ENCODE data around the gene FEN1. TPM values are rescaled to one million over a fixed set of nuclear protein-coding genes. Genes with fewer than 3 reads are reported as not detected.

FEN1 gene
- total and polyA plus RNA-seq, 2 of the 13 experiments (the other 11 are each of a cell fraction or from before 2014, with no cell fraction given) = 12.4 to 102 TPM

GRCh38 chr11:61792310-61793082 lies at the start of gene FEN1, which contains the start of gene TMEM258 (continued):
- TF ChIP-seq ZBTB49 (CRISPR knock-in tag; IDR thresholded peaks at IDR 0.05; ENCODE audit: borderline replicate concordance) (no peak), TGIF2 (CRISPR knock-in tag; IDR thresholded peaks at IDR 0.05) (peak; percentile 62), ZNF878 (CRISPR knock-in tag; IDR thresholded peaks at IDR 0.05) (0 out of 2 replicates have a peak, but pooled peaks have one; percentile 8), FOSL2 (CRISPR knock-in tag; IDR thresholded peaks at IDR 0.05) (0 out of 2 replicates have a peak, but pooled peaks have one; percentile 7), YEATS2 (CRISPR knock-in tag; IDR thresholded peaks at IDR 0.05; ENCODE audit: borderline replicate concordance) (peak; percentile 94), NFATC3 (CRISPR knock-in tag; IDR thresholded peaks at IDR 0.05) (peak; percentile 28; the same call in 1 of the 2 replicates), ISX (CRISPR knock-in tag; conservative IDR thresholded peaks at IDR 0.05) (peak; percentile 42; the same call in 1 of the 2 replicates), MXD1 (CRISPR knock-in tag; IDR thresholded peaks at IDR 0.05) (peak; percentile 91; the same call in 1 of the 2 replicates), ZNF609 (CRISPR knock-in tag; IDR thresholded peaks at IDR 0.05; ENCODE audit: borderline replicate concordance) (no peak), FOXA3 (CRISPR knock-in tag; IDR thresholded peaks at IDR 0.05) (0 out of 2 replicates have a peak, but pooled peaks have one; percentile 7), MXI1 (IDR thresholded peaks at IDR 0.05; ENCODE audit: borderline replicate concordance, low read depth, low read length) (peak; percentile 77; the same call in 2 of the 3 replicates), ZNF788 (CRISPR knock-in tag; IDR thresholded peaks at IDR 0.05; ENCODE audit: borderline replicate concordance) (0 out of 2 replicates have a peak, but pooled peaks have one; percentile 1)
- TF ChIP-seq, protein P1, sequence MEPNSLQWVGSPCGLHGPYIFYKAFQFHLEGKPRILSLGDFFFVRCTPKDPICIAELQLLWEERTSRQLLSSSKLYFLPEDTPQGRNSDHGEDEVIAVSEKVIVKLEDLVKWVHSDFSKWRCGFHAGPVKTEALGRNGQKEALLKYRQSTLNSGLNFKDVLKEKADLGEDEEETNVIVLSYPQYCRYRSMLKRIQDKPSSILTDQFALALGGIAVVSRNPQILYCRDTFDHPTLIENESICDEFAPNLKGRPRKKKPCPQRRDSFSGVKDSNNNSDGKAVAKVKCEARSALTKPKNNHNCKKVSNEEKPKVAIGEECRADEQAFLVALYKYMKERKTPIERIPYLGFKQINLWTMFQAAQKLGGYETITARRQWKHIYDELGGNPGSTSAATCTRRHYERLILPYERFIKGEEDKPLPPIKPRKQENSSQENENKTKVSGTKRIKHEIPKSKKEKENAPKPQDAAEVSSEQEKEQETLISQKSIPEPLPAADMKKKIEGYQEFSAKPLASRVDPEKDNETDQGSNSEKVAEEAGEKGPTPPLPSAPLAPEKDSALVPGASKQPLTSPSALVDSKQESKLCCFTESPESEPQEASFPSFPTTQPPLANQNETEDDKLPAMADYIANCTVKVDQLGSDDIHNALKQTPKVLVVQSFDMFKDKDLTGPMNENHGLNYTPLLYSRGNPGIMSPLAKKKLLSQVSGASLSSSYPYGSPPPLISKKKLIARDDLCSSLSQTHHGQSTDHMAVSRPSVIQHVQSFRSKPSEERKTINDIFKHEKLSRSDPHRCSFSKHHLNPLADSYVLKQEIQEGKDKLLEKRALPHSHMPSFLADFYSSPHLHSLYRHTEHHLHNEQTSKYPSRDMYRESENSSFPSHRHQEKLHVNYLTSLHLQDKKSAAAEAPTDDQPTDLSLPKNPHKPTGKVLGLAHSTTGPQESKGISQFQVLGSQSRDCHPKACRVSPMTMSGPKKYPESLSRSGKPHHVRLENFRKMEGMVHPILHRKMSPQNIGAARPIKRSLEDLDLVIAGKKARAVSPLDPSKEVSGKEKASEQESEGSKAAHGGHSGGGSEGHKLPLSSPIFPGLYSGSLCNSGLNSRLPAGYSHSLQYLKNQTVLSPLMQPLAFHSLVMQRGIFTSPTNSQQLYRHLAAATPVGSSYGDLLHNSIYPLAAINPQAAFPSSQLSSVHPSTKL (CRISPR knock-in tag; IDR thresholded peaks at IDR 0.05) = no peak; the same call in 1 of the 2 replicates
- TF ChIP-seq, protein P2, sequence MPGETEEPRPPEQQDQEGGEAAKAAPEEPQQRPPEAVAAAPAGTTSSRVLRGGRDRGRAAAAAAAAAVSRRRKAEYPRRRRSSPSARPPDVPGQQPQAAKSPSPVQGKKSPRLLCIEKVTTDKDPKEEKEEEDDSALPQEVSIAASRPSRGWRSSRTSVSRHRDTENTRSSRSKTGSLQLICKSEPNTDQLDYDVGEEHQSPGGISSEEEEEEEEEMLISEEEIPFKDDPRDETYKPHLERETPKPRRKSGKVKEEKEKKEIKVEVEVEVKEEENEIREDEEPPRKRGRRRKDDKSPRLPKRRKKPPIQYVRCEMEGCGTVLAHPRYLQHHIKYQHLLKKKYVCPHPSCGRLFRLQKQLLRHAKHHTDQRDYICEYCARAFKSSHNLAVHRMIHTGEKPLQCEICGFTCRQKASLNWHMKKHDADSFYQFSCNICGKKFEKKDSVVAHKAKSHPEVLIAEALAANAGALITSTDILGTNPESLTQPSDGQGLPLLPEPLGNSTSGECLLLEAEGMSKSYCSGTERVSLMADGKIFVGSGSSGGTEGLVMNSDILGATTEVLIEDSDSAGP (CRISPR knock-in tag; IDR thresholded peaks at IDR 0.05; ENCODE audit: borderline replicate concordance) = peak; percentile 85; the same call in 1 of the 2 replicates
